Right atrium auricular region (tissue), 2 donors: ENCODE results near the gene CRNKL1. TPM values are rescaled to one million over a fixed set of nuclear protein-coding genes. Genes with fewer than 3 reads are reported as not detected.
A peak's percentile ranks its signal among the peaks of the same experiment; 100 is the strongest.
"Not testable (repeated sequence)": the region's sequence is repeated elsewhere in the genome, so short reads cannot be mapped to it uniquely, and the experiment has no call there.

Experiments used
- DNase-seq: peaks from one replicate; pipeline ENCODE4 v3.0.0-alpha.2; 2019; ENCODE audit warnings: low spot score
- H3K27ac ChIP-seq, 2 donors: fragments of 200-600 bp; sonication (generic); 1 replicate in 1 of 2; 2 replicates in 1 of 2; pipeline ENCODE4 v1.5.1; 2016 to 2019
- H3K27me3 ChIP-seq, 2 donors: fragments of 200-600 bp; sonication (generic); one replicate each; pipeline versions ENCODE4 v1.5.1 to v1.6.0; 2017 to 2019
- H3K36me3 ChIP-seq: fragments of 200-600 bp; sonication (generic); one replicate; pipeline ENCODE4 v1.5.1; 2016
- H3K4me1 ChIP-seq, 2 donors: fragments of 200-600 bp; sonication (generic); one replicate each; pipeline versions ENCODE4 v1.5.1 to v1.6.0; 2017 to 2019
- H3K4me3 ChIP-seq, 2 donors: fragments of 200-600 bp; sonication (generic); 1 replicate in 1 of 2; 2 replicates in 1 of 2; pipeline ENCODE4 v1.5.1; 2017 to 2019; ENCODE audit warnings: mild to moderate bottlenecking in 1 of 2, moderate library complexity in 1 of 2
- H3K9me3 ChIP-seq, 2 donors: fragments of 200-600 bp; sonication (generic); one replicate each; pipeline ENCODE4 v1.5.1; 2019
- total RNA-seq, 2 donors: library from RNA; depleted of rRNA; stranded (reverse); fragments of >200 nt; gene quantifications; one replicate each; pipeline ENCODE4 v1.1.0, GENCODE V29; 2016
- TF ChIP-seq, protein P1 (sequence below), 2 donors: fragments of 200-600 bp; sonication (generic); IDR thresholded peaks; one replicate each; pipeline ENCODE4 v1.5.1; 2019; ENCODE audit warnings: antibody characterized with exemption in 2 of 2

The CRNKL1 gene
- total RNA-seq, 2 donors from 2014 or later: 12.5 to 14.9 TPM

DNA sequence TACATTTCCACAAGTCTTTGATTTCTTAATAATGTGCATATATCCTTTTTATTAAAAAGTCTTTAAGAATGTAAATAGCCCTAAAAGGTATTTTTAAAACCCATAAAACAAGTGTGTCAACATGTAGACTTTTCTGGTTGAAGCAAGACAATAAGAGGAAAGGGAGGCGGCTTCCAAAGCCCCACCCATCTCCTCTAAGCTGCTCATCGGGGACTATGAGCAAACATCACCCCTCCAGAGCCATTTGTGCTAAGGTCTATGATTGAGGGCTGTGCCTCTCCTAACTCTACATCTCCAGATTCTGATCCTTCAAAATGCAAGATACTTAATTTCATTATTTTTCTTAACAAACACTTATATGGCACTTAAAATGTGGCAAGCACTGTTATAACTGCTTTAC lies 37.6 kb downstream of the CRNKL1 start:
- Histone ChIP-seq H3K9me3 (no peaks in the 10 kb centered on the region), H3K27me3 (no peaks in the 10 kb centered on the region), H3K27ac (peak overlapping the region in 1 of 2 donors; percentile 24), H3K36me3 (no peaks in the 10 kb centered on the region), H3K4me1 (peaks cover 0 to 37% of the 10 kb centered on the region in 2 donors), H3K4me3 (no peak overlapping the region)
- DNase-seq: no peak
- TF ChIP-seq, protein P1, sequence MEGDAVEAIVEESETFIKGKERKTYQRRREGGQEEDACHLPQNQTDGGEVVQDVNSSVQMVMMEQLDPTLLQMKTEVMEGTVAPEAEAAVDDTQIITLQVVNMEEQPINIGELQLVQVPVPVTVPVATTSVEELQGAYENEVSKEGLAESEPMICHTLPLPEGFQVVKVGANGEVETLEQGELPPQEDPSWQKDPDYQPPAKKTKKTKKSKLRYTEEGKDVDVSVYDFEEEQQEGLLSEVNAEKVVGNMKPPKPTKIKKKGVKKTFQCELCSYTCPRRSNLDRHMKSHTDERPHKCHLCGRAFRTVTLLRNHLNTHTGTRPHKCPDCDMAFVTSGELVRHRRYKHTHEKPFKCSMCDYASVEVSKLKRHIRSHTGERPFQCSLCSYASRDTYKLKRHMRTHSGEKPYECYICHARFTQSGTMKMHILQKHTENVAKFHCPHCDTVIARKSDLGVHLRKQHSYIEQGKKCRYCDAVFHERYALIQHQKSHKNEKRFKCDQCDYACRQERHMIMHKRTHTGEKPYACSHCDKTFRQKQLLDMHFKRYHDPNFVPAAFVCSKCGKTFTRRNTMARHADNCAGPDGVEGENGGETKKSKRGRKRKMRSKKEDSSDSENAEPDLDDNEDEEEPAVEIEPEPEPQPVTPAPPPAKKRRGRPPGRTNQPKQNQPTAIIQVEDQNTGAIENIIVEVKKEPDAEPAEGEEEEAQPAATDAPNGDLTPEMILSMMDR (IDR thresholded peaks at IDR 0.05): no peak

GRCh38 chr20:20012541-20012940 lies 39.7 kb downstream of the CRNKL1 start:
- H3K9me3 ChIP-seq: no peaks in the 10 kb centered on the region
- H3K27ac ChIP-seq: no peak overlapping the region
- H3K4me3 ChIP-seq: no peak overlapping the region
- H3K36me3 ChIP-seq: no peaks in the 10 kb centered on the region
- H3K27me3 ChIP-seq: no peaks in the 10 kb centered on the region
- no peak for DNase-seq
- peaks cover 0 to 17% of the 10 kb centered on the region in 2 donors for H3K4me1 ChIP-seq
- TF ChIP-seq, protein P1 (IDR thresholded peaks at IDR 0.05): no peak

DNA sequence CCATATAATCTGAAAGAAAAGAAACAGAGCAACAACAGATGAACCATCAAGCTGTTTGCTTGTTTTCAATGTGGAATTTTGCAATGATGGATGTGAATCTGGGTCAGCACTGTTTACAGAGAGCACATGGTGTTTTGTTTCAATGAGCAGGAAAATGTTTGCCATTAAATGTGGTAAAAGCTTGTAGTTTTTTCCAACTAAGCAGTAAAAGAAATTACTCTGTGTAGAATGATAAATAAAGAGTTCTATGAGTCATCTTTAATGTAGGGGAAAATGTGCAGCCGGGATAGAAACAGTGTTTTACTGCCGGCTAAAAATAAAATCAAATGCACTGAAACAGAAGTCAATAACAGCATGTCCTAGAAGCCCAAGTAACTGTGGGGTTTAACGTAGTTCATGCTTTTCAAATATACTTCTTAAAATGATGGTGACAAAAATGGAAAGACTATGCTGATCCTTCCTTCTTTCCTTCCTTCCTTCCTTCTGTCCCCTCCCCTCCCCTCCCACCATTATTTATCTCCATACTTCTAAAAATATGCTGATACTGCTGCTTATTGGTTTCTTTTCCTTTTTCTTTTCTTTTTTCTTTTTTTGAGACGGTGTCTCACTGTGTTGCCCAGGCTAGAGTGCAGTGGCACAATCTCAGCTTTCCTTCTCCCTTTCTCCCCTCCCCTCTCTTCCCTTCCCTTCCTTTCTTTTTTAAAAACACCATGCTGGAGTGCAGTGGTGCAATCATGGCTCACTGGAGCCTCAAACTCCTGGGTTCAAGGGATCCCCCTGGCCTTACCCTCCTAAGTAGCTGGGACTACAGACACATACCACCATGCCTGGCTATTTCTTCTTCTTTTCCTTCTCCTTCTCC lies 41.4 kb downstream of the CRNKL1 start:
- peak overlapping the region; percentile 24 to 44 for H3K27ac ChIP-seq
- H3K36me3 ChIP-seq: no peaks in the 10 kb centered on the region
- H3K27me3 ChIP-seq: no peaks in the 10 kb centered on the region
- no peak overlapping the region for H3K4me3 ChIP-seq
- no peak for DNase-seq
- no peaks in the 10 kb centered on the region for H3K9me3 ChIP-seq
- TF ChIP-seq, protein P1 (IDR thresholded peaks at IDR 0.05): no peak
- H3K4me1 ChIP-seq: peaks cover 0 to 17% of the 10 kb centered on the region in 2 donors

- DNase-seq: no peak
- Histone ChIP-seq H3K27me3 (no peaks in the 10 kb centered on the region), H3K4me1 (peaks cover 0 to 26% of the 10 kb centered on the region in 2 donors), H3K9me3 (no peaks in the 10 kb centered on the region), H3K27ac (no peak overlapping the region), H3K36me3 (no peaks in the 10 kb centered on the region), H3K4me3 (peak overlapping the region in 1 of 2 donors; percentile 4)
- TF ChIP-seq, protein P1 (IDR thresholded peaks at IDR 0.05): no peak
These were observed 42.4 kb downstream of the CRNKL1 start for GRCh38 chr20:20009784-20010253.

DNA sequence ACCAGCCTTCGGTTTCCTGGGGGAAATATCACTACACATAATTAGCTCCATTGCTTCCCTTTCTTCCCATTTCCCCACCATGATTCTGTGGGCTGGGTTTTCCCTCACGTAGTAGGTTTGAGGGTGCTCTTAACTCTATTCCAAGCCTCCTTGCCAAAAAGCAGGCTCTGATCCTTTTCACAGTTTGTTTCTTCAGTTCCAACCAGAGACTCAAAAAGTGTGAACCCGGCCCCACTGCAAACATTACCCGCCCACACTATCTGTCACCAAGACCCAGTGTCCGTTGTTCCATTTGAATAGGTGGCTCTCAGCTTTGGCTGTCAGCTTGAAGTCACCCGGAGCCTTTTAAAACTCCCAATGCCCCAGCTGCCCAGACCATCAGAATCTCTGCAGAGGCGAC lies 46.9 kb downstream of the CRNKL1 start:
- peaks cover 20% of the 10 kb centered on the region for H3K36me3 ChIP-seq
- TF ChIP-seq, protein P1 (IDR thresholded peaks at IDR 0.05): no peak
- no peaks in the 10 kb centered on the region for H3K9me3 ChIP-seq
- peaks cover 0 to 49% of the 10 kb centered on the region in 2 donors for H3K4me1 ChIP-seq
- H3K27ac ChIP-seq: peak overlapping the region in 1 of 2 donors; percentile 7
- no peak for DNase-seq
- H3K4me3 ChIP-seq: no peak overlapping the region
- H3K27me3 ChIP-seq: no peaks in the 10 kb centered on the region

DNA sequence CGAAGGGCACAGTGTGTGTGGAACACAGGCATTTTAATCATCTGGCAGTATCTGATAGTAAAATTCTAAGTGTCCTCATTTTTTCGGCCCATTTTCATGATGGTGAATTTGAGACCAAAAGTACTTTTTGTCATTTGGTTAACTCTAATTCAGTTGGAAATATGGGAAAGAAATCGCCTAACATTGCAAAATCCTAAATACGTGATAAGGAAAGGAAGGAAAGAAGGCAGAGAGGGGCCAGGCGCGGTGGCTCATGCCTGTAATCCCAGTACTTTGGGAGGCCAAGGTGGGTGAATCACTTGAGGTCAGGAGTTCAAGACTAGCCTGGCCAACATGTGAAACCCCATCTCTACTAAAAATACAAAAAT lies 48.3 kb downstream of the CRNKL1 start:
- DNase-seq, H3K9me3 ChIP-seq, H3K27me3 ChIP-seq: not testable (repeated sequence)
- Histone ChIP-seq H3K36me3 (peaks cover 34% of the 10 kb centered on the region), H3K27ac (peak overlapping the region; percentile 73 to 81), H3K4me1 (peaks cover 0 to 41% of the 10 kb centered on the region in 2 donors), H3K4me3 (peak overlapping the region; percentile 0 to 22)
